ENCODE results near the gene MICA. TPM values are rescaled to one million over a fixed set of nuclear protein-coding genes. Genes with fewer than 3 reads are reported as not detected.
A peak's percentile ranks its signal among the peaks of the same experiment; 100 is the strongest.

Gene MICA
- total RNA-seq, 2 donors from 2014 or later: 8.3 to 10.9 TPM

GRCh38 chr6:31356216-31356945, 47.0 kb upstream of the MICA start:
- Histone ChIP-seq H3K36me3 (replicated peaks in 1 of 2; ENCODE audit: insufficient read depth in 1 of 2, low read depth in 2 of 2) (no peaks in the 10 kb centered on the region), H3K9me3 (no peaks in the 10 kb centered on the region), H3K27me3 (no peaks in the 10 kb centered on the region), H3K4me3 (peak overlapping the region in 1 of 2 donors; percentile 67), H3K27ac (peak overlapping the region; percentile 54 to 92 (median 79)), H3K4me1 (peaks cover 10% of the 10 kb centered on the region)
- intact Hi-C loops (cut with DNase I): no loop called here
- WGBS, 2 donors: 0 to 1% methylated on average over 1 to 16 of the region's 83 CpGs
- DNase-seq (peak; percentile 46 to 61 (median 54)), ATAC-seq (peak; percentile 57)
- peak in 1 of 3 donors; percentile 19 for TF ChIP-seq POLR2A (IDR thresholded peaks at IDR 0.05)
- no peak for TF ChIP-seq CTCF (IDR thresholded peaks at IDR 0.05)

GRCh38 chr6:31356946-31357466, 46.4 kb upstream of the MICA start, which contains the start of gene HLA-B:
Gene HLA-B (minus strand): TSS chr6:31357179. CDS start chr6:31357158, 21 bp downstream.
- Histone ChIP-seq H3K36me3 (replicated peaks in 1 of 2; ENCODE audit: insufficient read depth in 1 of 2, low read depth in 2 of 2) (no peaks in the 10 kb centered on the region), H3K4me1 (peaks cover 10% of the 10 kb centered on the region), H3K27me3 (no peaks in the 10 kb centered on the region), H3K9me3 (no peaks in the 10 kb centered on the region), H3K4me3 (peak within 1 kb of the TSS in 1 of 2 donors; percentile 67), H3K27ac (peak within 1 kb of the TSS; percentile 54 to 92 (median 79))
- ATAC-seq (peak; percentile 95), DNase-seq (peak; percentile 75 to 85 (median 82))
- intact Hi-C loops (cut with DNase I): no loop called here
- TF ChIP-seq POLR2A (IDR thresholded peaks at IDR 0.05) (peak in 2 of 3 donors; percentile 55 to 96), CTCF (IDR thresholded peaks at IDR 0.05) (no peak)
- WGBS, 2 donors: 0 to 1% methylated on average over 17 to 29 of the region's 39 CpGs

- peak overlapping the region in 1 of 4 donors; percentile 92 for H3K27ac ChIP-seq
- H3K9me3 ChIP-seq: no peaks in the 10 kb centered on the region
- WGBS, 2 donors: 24 to 30% methylated on average over 6 of the region's 6 CpGs
- ATAC-seq (no peak), DNase-seq (no peak)
- no peaks in the 10 kb centered on the region for H3K36me3 ChIP-seq (replicated peaks in 1 of 2; ENCODE audit: insufficient read depth in 1 of 2, low read depth in 2 of 2)
- no peak overlapping the region for H3K4me3 ChIP-seq
- peaks cover 10% of the 10 kb centered on the region for H3K4me1 ChIP-seq
- no peak for TF ChIP-seq POLR2A (IDR thresholded peaks at IDR 0.05)
- TF ChIP-seq CTCF (IDR thresholded peaks at IDR 0.05): no peak
- intact Hi-C loops (cut with DNase I): no loop called here
- H3K27me3 ChIP-seq: no peaks in the 10 kb centered on the region
These were observed 45.5 kb upstream of the MICA start for GRCh38 chr6:31357886-31358285.

DNA sequence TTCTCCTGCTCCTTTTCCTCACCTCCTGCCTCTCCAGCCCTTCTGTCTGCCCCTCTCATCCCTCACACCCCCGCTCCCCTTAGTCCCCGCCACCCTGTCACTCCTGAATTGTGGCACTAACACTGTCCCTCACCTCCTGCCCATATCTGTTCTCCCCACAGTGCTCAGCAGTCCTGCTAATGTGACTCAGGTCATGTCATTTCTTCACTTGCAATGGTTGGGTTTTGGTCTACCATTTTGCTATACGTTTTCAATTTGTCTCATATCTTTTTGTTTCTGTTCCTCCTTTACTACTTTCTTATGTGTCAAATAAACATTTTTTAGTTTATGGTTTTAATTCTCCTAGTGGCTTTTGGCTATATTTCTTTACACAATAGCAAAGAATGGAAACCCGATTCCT, 45.1 kb upstream of the MICA start:
- Histone ChIP-seq H3K4me3 (no peak overlapping the region), H3K4me1 (peaks cover 10% of the 10 kb centered on the region), H3K27me3 (no peaks in the 10 kb centered on the region), H3K27ac (no peak overlapping the region), H3K9me3 (no peaks in the 10 kb centered on the region), H3K36me3 (replicated peaks in 1 of 2; ENCODE audit: insufficient read depth in 1 of 2, low read depth in 2 of 2) (no peaks in the 10 kb centered on the region)
- DNase-seq: no peak
- TF ChIP-seq CTCF (IDR thresholded peaks at IDR 0.05) (no peak), POLR2A (IDR thresholded peaks at IDR 0.05) (no peak)
- no peak for ATAC-seq
- WGBS, 2 donors: 38 to 75% methylated on average over 4 of the region's 4 CpGs
- intact Hi-C loops (cut with DNase I): no loop called here

Measured in body of pancreas (tissue), 4 donors.